Natural killer cell (primary cell): ENCODE data around the gene ERAP2. TPM values are rescaled to one million over a fixed set of nuclear protein-coding genes. Genes with fewer than 3 reads are reported as not detected.
"Not testable (repeated sequence)": the region's sequence is repeated elsewhere in the genome, so short reads cannot be mapped to it uniquely, and the experiment has no call there.

Source experiments
- ATAC-seq, 3 donors: fragments of 150-1000 bp in 2 of 3; fragments of 200-7000 bp in 1 of 3; cut with Tn5 transposase; 1 replicate in 1 of 3; 2 replicates in 2 of 3; pipeline ENCODE4 v1.10.0; 2021; ENCODE audit warnings: mild to moderate bottlenecking in 2 of 3, moderate library complexity in 2 of 3
- DNase-seq, 2 donors: peaks; one replicate each; pipeline versions ENCODE4 v3.0.0 to v3.0.0-alpha.2; 2013 to 2021; ENCODE audit warnings: mixed read lengths in 1 of 2
- H3K27ac ChIP-seq: one replicate; pipeline ENCODE4 v1.5.1; 2013; ENCODE audit warnings: mild to moderate bottlenecking, low read length
- H3K27me3 ChIP-seq: one replicate; pipeline ENCODE4 v1.6.1; 2013; ENCODE audit warnings: low read length; ENCODE audit not compliant: control insufficient read depth, insufficient read depth
- H3K36me3 ChIP-seq: one replicate; pipeline ENCODE4 v1.6.1; 2013; ENCODE audit warnings: low read length; ENCODE audit not compliant: control insufficient read depth, insufficient read depth
- H3K4me1 ChIP-seq: one replicate; pipeline ENCODE4 v1.6.1; 2013; ENCODE audit warnings: low read length; ENCODE audit not compliant: control insufficient read depth, insufficient read depth
- H3K4me3 ChIP-seq: one replicate; pipeline ENCODE4 v1.5.1; 2013; ENCODE audit warnings: low read length
- H3K9me3 ChIP-seq: one replicate; pipeline ENCODE4 v1.6.1; 2013; ENCODE audit warnings: low read length; ENCODE audit not compliant: control insufficient read depth, insufficient read depth
- H3K27ac Mint-ChIP-seq, 2 donors: one replicate each; pipeline ENCODE4 v1.8.0; 2022; ENCODE audit warnings: mild to moderate bottlenecking in 2 of 2, mixed read lengths in 2 of 2, moderate library complexity in 1 of 2
- H3K27me3 Mint-ChIP-seq, 2 donors: one replicate each; pipeline ENCODE4 v1.8.0; 2022; ENCODE audit warnings: low read depth in 2 of 2, mixed read lengths in 2 of 2
- H3K36me3 Mint-ChIP-seq: one replicate; pipeline ENCODE4 v1.8.0; 2022; ENCODE audit warnings: mixed read lengths
- H3K4me1 Mint-ChIP-seq, 2 donors: one replicate each; pipeline ENCODE4 v1.8.0; 2022; ENCODE audit warnings: mixed read lengths in 2 of 2
- H3K4me3 Mint-ChIP-seq: one replicate; pipeline ENCODE4 v1.8.0; 2022; ENCODE audit warnings: mild to moderate bottlenecking, moderate library complexity, mixed read lengths
- H3K9me3 Mint-ChIP-seq, 2 donors: one replicate each; pipeline ENCODE4 v1.8.0; 2022; ENCODE audit warnings: mixed read lengths in 2 of 2
- WGBS: methylation state at CpG from one replicate; pipeline ENCODE4 v1.1.7; 2013; ENCODE audit warnings: missing lambda C conversion rate; ENCODE audit not compliant: insufficient coverage; 5-methylcytosine and 5-hydroxymethylcytosine counted together
- intact Hi-C: fragments of 100-400 bp; cut with micrococcal nuclease; formaldehyde crosslinking; loops from one replicate; pipeline ENCODE4 v1.14.2; 2022
- total RNA-seq, 4 donors: library from RNA; stranded (reverse); fragments of 120-200 nt in 1 of 4; gene quantifications; one replicate each; pipeline versions ENCODE4 v1.2.3 to v1.2.4, GENCODE V29; 2013 to 2022
- TF ChIP-seq, protein P1 (sequence below): fragments of 200-600 bp; IDR thresholded peaks from one replicate; pipeline ENCODE4 v1.8.0; 2022; ENCODE audit warnings: antibody characterized with exemption

ERAP2 gene
- total RNA-seq, 3 donors from 2014 or later (not counting 1 experiment from before 2014, with no cell fraction given), result 41.5 to 81.8 (median 79.2) TPM

DNA sequence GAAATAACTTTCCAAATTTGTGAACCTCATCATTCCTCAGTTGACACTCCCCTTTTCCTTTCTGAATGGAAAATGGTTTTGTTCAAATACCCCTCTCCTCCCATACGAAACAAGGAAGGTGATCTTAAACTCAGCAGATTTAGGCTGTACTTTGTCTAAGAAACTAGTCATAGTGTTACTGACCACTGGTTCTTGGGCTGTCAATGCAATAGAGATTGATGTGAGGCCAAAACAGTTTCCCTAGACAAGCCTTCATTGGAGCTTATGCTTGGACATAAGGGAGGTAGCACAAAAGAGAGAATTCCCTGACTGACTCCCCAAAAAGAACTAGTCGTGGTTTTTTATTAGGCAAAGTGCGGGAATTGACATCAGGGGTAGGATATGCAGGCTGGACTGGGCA is 54.3 kb downstream of the ERAP2 start:
- TF ChIP-seq, protein P1, sequence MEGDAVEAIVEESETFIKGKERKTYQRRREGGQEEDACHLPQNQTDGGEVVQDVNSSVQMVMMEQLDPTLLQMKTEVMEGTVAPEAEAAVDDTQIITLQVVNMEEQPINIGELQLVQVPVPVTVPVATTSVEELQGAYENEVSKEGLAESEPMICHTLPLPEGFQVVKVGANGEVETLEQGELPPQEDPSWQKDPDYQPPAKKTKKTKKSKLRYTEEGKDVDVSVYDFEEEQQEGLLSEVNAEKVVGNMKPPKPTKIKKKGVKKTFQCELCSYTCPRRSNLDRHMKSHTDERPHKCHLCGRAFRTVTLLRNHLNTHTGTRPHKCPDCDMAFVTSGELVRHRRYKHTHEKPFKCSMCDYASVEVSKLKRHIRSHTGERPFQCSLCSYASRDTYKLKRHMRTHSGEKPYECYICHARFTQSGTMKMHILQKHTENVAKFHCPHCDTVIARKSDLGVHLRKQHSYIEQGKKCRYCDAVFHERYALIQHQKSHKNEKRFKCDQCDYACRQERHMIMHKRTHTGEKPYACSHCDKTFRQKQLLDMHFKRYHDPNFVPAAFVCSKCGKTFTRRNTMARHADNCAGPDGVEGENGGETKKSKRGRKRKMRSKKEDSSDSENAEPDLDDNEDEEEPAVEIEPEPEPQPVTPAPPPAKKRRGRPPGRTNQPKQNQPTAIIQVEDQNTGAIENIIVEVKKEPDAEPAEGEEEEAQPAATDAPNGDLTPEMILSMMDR, result no peak
- intact Hi-C loops, result no loop called here
- Mint-ChIP-seq H3K4me1 (peaks cover 54 to 62% of the 10 kb centered on the region in 2 donors), H3K9me3 (no peaks in the 10 kb centered on the region), H3K4me3 (no peak overlapping the region), H3K27me3 (no peaks in the 10 kb centered on the region), H3K36me3 (no peaks in the 10 kb centered on the region), H3K27ac (peak overlapping the region in 1 of 2 donors; percentile 29)
- Histone ChIP-seq H3K27me3 (no peaks in the 10 kb centered on the region), H3K9me3 (no peaks in the 10 kb centered on the region), H3K4me1 (peaks cover 15% of the 10 kb centered on the region), H3K36me3 (no peaks in the 10 kb centered on the region), H3K4me3 (no peak overlapping the region), H3K27ac (no peak overlapping the region)
- DNase-seq (no peak), ATAC-seq (no peak)
- WGBS, result 100% methylated on average over 3 of the region's 3 CpGs

DNA sequence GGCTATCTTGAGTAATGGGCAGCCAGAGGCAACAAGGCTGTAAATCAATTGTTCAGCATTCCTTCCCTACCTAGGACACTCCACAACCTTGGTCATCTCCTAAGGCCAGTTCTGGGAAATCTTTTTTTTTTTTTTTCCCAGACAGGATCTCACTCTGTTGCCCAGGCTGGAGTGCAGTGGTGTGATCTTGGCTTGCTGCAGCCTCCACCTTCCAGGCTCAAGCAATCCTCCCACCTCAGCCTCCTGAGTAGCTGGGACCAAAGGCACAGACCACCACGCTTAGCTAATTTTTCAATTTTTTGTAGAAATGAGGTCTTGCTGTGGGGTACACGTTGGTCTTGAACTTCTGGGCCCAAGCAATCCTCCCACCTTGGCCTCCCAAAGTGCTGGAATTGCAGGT is 54.7 kb downstream of the ERAP2 start:
- peaks cover 54 to 66% of the 10 kb centered on the region in 2 donors for H3K4me1 Mint-ChIP-seq
- H3K27me3 Mint-ChIP-seq, intact Hi-C loops, H3K36me3 ChIP-seq, DNase-seq, H3K27me3 ChIP-seq, H3K9me3 Mint-ChIP-seq, H3K4me3 ChIP-seq, ATAC-seq, H3K36me3 Mint-ChIP-seq, H3K27ac ChIP-seq, H3K9me3 ChIP-seq: not testable (repeated sequence)
- H3K27ac Mint-ChIP-seq, result peak overlapping the region; percentile 51 to 93
- H3K4me1 ChIP-seq, result peaks cover 15% of the 10 kb centered on the region
- peak overlapping the region; percentile 28 for H3K4me3 Mint-ChIP-seq
- WGBS, result 97% methylated on average over 2 of the region's 2 CpGs

DNA sequence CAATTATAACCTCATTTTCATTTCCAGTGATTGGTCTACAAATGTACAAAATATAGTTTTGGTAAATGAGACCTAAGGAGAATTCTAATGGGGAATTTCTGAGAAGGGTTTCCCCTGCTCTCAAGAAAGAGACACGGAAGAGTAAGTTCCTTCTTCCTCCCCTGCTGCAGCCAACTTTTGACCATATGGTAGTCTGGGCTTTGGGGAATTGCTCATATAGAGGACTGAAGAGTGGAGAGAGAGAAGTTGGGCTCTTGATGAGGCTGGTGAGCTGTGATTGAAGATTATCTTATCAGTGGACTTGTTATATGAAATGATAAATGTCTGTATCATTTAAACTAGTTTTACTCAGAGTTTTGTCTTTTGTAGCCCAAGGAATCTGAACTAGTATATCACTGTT is 55.3 kb downstream of the ERAP2 start:
- DNase-seq (peak in 1 of 2 donors; percentile 28), ATAC-seq (no peak)
- Mint-ChIP-seq H3K4me1 (peaks cover 56 to 71% of the 10 kb centered on the region in 2 donors), H3K27me3 (no peaks in the 10 kb centered on the region), H3K36me3 (no peaks in the 10 kb centered on the region), H3K27ac (peak overlapping the region; percentile 51 to 93), H3K9me3 (no peaks in the 10 kb centered on the region), H3K4me3 (peak overlapping the region; percentile 28)
- H3K27me3 ChIP-seq, result no peaks in the 10 kb centered on the region
- peaks cover 15% of the 10 kb centered on the region for H3K4me1 ChIP-seq
- TF ChIP-seq, protein P1, result no peak
- intact Hi-C loops, result no loop called here
- H3K27ac ChIP-seq, result no peak overlapping the region
- WGBS, result 33% methylated on average over 1 of the region's 1 CpG
- no peaks in the 10 kb centered on the region for H3K9me3 ChIP-seq
- no peak overlapping the region for H3K4me3 ChIP-seq
- H3K36me3 ChIP-seq, result no peaks in the 10 kb centered on the region

DNA sequence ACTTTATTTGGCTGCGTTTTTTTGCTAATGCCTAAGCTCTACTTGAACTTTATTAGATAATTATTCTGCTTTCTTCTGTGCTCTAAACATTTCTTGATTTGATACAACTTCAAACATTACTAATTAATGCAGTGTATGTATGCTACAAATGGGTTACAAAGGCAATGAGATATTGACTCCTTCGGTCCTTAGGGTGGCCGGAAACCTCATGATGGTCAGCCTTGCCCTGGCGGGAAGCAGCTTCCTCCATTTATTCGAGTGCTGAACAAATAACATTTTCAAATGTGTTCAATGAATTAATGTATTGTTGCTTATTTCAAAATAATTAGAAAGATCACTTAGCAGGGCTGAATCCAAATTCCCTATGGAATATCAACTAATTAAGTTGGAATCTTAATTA is 55.7 kb downstream of the ERAP2 start:
- no peaks in the 10 kb centered on the region for H3K9me3 Mint-ChIP-seq
- Histone ChIP-seq H3K27ac (no peak overlapping the region), H3K36me3 (no peaks in the 10 kb centered on the region), H3K4me1 (peaks cover 15% of the 10 kb centered on the region), H3K27me3 (no peaks in the 10 kb centered on the region), H3K9me3 (no peaks in the 10 kb centered on the region), H3K4me3 (no peak overlapping the region)
- WGBS, result 85% methylated on average over 2 of the region's 5 CpGs
- H3K4me3 Mint-ChIP-seq, result peak overlapping the region; percentile 91
- H3K27ac Mint-ChIP-seq, result peak overlapping the region; percentile 51 to 93
- H3K4me1 Mint-ChIP-seq, result peaks cover 60 to 75% of the 10 kb centered on the region in 2 donors
- no peaks in the 10 kb centered on the region for H3K27me3 Mint-ChIP-seq
- no peak for ATAC-seq
- H3K36me3 Mint-ChIP-seq, result no peaks in the 10 kb centered on the region
- TF ChIP-seq, protein P1, result no peak
- no peak for DNase-seq
- intact Hi-C loops, result no loop called here
